HG03108 (cell line): Measurements from ENCODE around the gene TMUB1.

Experiments used
- ATAC-seq: cut with Tn5 transposase; IDR thresholded peaks from one replicate; pipeline ENCODE4 v1.9.1; 2021; ENCODE audit warnings: moderate library complexity; ENCODE audit not compliant: unreplicated experiment

TMUB1 gene

GRCh38 chr7:151083071-151083823, at the start of gene TMUB1:
Gene TMUB1 (minus strand): TSS chr7:151083493. CDS start chr7:151082563, 930 bp downstream.
- ATAC-seq: peak; percentile 39

GRCh38 chr7:151132461-151133205, 49.3 kb upstream of the TMUB1 start:
- no peak for ATAC-seq

GRCh38 chr7:151131592-151132293, 48.5 kb upstream of the TMUB1 start:
- no peak for ATAC-seq

- no peak for ATAC-seq
Measured at GRCh38 chr7:151131224-151131591, 47.9 kb upstream of the TMUB1 start.

- ATAC-seq: no peak
Measured at GRCh38 chr7:151130741-151131157, 47.5 kb upstream of the TMUB1 start.

GRCh38 chr7:151129960-151130591, 46.8 kb upstream of the TMUB1 start:
- ATAC-seq: no peak

GRCh38 chr7:151129117-151129959, 46.0 kb upstream of the TMUB1 start:
- no peak for ATAC-seq

- ATAC-seq: no peak
Measured at GRCh38 chr7:151128716-151129115, 45.4 kb upstream of the TMUB1 start.

- ATAC-seq: no peak
Measured at GRCh38 chr7:151128144-151128543, 44.9 kb upstream of the TMUB1 start.

GRCh38 chr7:151126491-151127137, 43.3 kb upstream of the TMUB1 start:
- no peak for ATAC-seq

- ATAC-seq: no peak
Measured at GRCh38 chr7:151125846-151126481, 42.7 kb upstream of the TMUB1 start.

GRCh38 chr7:151125470-151125845, 42.2 kb upstream of the TMUB1 start:
- no peak for ATAC-seq

- ATAC-seq: no peak
Measured at GRCh38 chr7:151124899-151125399, 41.7 kb upstream of the TMUB1 start.

- ATAC-seq: no peak
Measured at GRCh38 chr7:151124481-151124880, 41.2 kb upstream of the TMUB1 start.

GRCh38 chr7:151123822-151124464, 40.6 kb upstream of the TMUB1 start:
- ATAC-seq: peak; percentile 84

- ATAC-seq: no peak
Measured at GRCh38 chr7:151123158-151123821, 40.0 kb upstream of the TMUB1 start.

GRCh38 chr7:151122796-151123157, 39.5 kb upstream of the TMUB1 start:
- no peak for ATAC-seq

- ATAC-seq: no peak
Measured at GRCh38 chr7:151122276-151122675, 39.0 kb upstream of the TMUB1 start.
